ENCODE measurements around the gene DHCR7.

Gene DHCR7, protein sequence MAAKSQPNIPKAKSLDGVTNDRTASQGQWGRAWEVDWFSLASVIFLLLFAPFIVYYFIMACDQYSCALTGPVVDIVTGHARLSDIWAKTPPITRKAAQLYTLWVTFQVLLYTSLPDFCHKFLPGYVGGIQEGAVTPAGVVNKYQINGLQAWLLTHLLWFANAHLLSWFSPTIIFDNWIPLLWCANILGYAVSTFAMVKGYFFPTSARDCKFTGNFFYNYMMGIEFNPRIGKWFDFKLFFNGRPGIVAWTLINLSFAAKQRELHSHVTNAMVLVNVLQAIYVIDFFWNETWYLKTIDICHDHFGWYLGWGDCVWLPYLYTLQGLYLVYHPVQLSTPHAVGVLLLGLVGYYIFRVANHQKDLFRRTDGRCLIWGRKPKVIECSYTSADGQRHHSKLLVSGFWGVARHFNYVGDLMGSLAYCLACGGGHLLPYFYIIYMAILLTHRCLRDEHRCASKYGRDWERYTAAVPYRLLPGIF

GRCh38 chr11:71448257-71449171 is at the start of gene DHCR7:
Gene DHCR7, minus strand, starts transcription at chr11:71448393. Its CDS starts 3,441 bp downstream, at chr11:71444952.
- peak; percentile 90 for DNase-seq

DNA sequence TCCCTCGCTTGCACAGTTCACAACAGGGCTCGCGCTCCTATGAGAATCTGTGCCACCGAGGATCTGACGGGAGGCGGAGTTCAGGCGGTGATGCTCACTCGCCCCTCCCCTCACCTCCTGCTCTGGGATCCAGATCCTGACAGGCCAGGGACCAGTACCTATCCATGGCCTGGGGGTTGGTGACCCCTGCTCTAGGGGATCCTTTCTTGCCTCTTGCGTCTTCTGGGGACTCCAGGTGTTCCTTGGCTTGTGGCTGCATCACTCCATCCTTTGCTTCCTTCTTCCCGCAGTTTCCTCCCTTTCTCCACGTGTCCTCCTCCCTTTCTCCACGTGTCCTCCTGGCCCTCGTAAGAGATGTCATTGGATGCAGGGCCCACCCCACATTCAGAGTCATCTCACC is 48.2 kb upstream of the DHCR7 start:
- no peak for DNase-seq

DNA sequence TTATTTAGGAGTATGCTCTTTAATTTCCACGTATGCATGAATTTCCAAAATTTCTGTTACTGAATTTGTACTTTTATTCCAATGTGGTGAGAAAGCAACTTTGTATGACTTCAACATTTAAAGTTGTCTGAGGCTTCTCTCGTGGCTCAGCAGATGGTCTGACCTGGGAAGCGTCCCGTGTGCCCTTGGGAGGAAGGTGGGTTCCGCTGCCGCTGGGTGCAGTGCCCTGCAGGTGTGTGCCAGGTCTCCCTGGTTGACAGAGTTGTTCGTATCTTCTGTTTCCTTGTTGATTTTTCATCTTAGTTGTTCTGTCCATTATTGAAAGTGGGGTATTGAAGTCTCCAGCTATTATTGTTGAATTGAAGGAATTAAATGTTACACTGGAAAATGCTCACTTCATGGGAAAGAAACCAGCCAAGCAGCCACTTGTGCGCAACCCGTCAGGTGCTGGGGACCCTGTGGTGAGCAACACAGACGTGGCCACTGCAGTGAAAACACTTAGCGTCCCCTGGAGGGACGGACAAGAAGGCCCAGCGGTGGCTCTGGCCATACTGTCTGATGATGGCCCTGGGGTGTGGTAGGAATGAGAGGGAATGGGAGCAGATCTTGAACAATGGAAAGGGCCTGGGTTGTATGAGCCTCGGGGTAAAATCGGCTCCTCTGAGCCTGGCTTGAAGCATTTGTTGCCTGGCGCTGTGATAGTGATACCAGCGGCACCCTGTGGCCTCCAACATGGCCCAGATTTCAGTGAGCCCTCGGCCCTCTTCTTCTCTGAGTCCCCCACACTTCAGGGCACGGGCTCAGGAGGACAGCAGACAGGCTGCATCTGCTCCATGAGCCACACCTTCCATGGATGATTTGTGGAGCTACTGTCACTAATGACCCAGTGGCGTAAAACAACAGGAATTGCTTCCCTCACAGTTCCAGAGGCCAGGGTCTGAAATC is 47.4 kb upstream of the DHCR7 start:
- no peak for DNase-seq

DNA sequence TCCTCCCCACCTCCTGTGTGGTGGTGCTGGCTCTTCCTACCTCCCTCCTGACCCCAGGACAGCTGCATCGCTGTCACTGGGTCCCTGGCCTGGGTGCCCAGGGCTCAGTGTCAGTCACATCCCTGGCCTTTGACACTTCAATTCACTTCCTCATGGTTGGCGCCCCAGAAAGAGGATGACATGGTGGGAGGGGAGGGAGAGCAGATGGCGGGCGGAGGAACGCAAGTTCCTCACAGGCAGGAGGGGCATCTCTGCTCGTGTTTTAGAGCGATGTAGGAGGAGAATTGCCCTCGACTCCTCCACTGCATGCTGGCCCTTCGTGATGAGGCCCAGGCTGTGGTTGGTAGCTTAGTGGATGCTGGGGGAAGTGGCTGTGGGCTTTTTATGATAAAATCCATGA is 43.7 kb upstream of the DHCR7 start:
- no peak for DNase-seq

- no peak for DNase-seq
Measured at GRCh38 chr11:71491531-71491930, 43.3 kb upstream of the DHCR7 start.

DNA sequence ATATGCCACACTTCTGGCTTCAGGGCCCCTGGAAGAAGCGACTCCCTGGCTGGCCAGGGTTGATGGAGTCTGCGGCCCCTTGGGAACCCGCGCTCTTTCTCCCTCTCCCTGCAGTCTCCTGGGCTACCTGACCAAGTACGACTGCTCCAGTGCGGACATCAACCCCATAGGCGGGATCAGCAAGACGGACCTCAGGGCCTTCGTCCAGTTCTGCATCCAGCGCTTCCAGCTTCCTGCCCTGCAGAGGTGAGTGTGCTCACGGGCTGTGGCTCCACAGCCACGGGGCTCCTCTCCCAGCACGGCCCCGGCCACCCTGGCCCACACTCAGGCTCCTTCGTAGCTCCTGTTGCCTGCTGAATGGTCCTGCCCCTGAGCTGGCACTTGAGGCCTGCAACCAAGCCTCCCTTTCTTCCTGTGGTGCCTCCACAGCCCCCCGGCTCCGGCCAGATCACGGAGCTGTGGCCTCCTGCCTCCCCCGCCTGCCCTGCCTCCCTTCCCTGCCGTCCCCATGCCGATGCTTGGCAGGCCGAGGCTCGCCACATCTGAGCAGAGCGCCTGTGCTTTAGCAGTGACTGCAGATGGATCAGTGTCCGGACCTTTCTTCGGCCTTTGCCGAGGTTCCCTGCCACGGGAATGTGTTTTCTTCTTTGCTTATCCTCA is 42.7 kb upstream of the DHCR7 start:
- no peak for DNase-seq

DNA sequence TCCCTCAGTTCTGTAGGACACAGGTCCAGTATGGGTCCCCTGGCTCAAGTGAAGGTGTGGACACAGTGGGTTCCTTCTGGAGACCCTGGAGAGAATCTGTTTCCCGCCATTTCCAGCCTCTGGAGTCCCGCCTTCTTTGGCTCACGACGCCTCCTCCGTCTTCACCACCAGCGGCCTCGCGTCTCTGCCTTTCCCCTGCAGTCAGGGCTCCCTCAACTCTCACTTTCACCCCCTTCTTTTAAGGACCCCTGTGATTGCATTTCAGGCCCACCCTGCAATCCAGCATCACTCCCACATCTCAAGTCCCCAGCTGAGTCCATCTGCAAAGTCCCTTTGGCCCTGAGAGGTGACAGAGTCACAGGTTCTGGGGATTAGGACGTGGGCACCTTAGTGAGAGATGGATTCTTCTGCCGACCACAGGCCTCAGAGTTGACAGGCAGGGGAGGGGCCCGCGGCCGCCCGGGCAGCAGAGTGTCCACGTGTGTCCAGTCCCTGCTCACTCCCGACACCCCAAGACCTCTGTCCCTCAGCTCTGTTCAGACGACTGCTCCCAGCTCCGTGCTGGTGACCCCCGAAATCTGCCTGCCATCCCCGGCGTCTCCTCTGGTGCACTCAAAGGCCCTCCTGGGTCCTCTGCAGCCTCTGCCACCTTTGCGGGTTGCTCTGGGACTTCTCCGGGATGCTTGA is 42.0 kb upstream of the DHCR7 start:
- DNase-seq, result no peak

- no peak for DNase-seq
Measured at GRCh38 chr11:71489311-71490043, 41.3 kb upstream of the DHCR7 start.

GRCh38 chr11:71488681-71489270 is 40.6 kb upstream of the DHCR7 start:
- DNase-seq, result no peak

- DNase-seq, result no peak
Measured at GRCh38 chr11:71486320-71486719, 38.1 kb upstream of the DHCR7 start.

- no peak for DNase-seq
Measured at GRCh38 chr11:71485466-71485865, 37.3 kb upstream of the DHCR7 start.

GRCh38 chr11:71485063-71485399 is 36.8 kb upstream of the DHCR7 start:
- DNase-seq, result no peak

GRCh38 chr11:71484248-71485062 is 36.3 kb upstream of the DHCR7 start:
- no peak for DNase-seq

GRCh38 chr11:71483692-71484091 is 35.5 kb upstream of the DHCR7 start:
- no peak for DNase-seq

DNA sequence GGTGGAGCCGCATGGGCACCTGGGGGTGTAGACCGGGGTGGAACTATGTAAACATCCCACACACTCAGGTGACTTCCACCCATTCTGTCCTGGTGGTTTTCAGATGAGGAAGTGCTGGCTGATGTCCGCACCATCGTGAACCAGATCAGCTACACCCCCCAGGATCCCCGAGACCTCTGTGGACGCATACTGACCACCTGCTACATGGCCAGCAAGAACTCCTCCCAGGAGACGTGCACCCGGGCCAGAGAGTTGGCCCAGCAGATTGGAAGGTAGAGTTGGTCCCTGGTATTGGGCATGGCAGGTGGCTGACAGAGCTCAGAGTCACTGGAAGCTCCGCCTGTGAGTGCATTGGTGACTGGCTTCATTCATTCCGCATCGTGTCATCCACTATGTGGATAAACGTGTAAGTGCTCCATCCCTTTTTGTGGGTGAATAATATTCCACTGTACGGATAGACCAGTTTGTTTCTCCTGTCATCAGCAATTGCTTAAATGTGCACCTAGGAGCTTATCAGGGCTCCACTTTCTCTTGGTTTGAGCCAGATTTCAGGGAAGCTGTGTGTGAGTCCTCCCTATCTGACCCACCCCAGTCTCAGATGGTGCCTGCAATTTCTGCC is 34.7 kb upstream of the DHCR7 start:
- DNase-seq, result no peak

DNA sequence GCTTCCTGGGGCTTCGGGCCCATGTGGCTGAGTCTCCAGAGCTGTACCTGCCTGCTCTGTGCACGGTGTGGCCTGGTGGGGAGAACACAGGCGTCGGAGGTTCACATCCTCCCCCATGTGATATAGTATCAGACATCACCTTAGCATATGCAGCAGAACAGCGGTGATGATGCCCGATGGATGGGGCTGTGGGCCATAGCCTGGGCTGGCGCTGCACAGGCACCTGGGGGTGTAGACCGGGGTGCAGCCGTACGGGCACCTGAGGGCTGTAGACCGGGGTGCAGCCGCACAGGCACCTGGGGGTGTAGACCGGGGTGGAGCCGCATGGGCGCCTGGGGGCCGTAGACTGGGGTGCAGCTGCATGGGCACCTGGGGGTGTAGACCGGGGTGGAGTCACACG is 34.0 kb upstream of the DHCR7 start:
- no peak for DNase-seq

DNA sequence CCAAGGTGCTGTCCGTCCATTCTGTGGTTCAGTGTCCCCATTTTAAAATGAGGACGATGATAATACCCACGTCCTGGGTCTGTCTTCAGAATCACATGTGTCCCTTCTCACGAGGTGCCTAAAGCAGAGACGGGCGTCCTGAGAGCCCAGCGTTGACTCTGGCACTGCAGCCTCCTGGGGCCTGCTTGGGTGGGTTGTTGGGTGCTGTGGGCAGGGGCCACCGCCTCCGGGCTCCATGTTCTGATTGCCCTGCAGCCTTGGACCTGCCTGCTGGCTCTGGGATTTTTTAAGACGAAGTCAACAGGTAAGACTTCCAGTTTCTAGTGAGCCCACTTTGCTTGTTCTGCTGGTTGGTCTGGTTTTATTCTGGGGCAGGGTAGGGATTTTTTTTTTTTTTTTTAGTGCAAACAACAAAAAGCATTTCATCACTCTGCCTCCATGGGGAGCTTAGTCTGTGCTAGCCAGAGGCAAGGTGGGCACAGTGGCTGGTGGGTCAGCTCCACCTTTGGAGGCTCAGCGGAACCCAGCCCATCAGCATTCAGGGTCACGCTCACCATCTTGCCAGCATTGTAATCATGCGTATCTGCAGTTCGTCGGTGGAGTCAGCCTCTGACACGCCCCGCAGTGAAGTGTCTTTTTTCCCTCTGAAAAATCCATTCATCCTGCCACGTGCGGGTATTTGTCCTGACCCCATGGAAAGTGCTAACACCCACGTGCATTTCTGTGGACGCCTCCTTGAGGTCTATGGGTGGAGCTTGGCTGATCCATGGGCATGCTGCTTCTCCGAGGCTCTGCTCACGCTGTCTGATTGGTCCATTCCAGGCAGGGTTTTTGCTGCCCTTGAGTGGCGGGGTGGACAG is 33.1 kb upstream of the DHCR7 start:
- no peak for DNase-seq

DNA sequence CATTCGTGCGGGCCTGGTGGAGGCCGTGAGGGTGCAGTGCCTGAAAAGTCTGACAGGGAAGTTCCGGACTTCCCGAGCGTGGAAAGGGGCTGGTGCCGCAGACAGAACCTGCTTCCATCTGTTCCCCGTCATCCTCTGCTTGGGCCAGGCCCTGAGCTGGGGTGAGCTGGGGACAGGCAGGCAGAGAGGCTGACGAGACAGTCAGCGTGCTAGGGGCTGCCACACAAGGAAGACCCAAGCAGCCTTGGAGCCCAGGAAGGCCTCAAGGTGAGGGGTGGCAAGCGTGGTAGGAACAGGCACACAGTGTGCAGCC is 30.3 kb upstream of the DHCR7 start:
- no peak for DNase-seq
